GM18868 (cell line): Measurements from ENCODE around the gene TAF1A.

Experiments
- ATAC-seq: cut with Tn5 transposase; IDR thresholded peaks from one replicate; pipeline ENCODE4 v1.9.1; 2021; ENCODE audit warnings: mild to moderate bottlenecking, moderate library complexity; ENCODE audit not compliant: unreplicated experiment

TAF1A gene

GRCh38 chr1:222539951-222540597, 49.7 kb downstream of the TAF1A start:
- no peak for ATAC-seq

- ATAC-seq, result no peak
These were observed 54.3 kb downstream of the TAF1A start for GRCh38 chr1:222535455-222535854.

- no peak for ATAC-seq
These were observed 58.9 kb downstream of the TAF1A start for GRCh38 chr1:222530852-222531251.

- no peak for ATAC-seq
These were observed 59.8 kb downstream of the TAF1A start for GRCh38 chr1:222529916-222530315.

DNA sequence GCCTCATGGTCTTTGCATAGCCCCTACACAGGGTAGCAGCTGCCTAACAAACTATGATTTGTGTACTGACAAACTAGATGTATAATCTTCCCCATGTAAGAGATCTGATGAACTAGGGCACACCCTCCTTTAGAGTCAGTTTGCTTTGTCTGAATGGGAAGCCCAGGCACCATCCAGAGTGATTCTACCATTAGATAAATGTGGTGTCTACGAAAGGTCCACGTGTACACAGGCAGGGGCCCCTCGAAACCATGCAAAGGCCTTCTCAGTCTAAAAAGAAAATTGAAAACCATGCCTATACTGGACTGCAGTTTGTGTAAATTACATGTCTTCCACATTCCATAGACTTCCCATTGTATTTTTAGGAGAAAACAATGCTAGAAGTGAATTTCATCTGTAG, 60.6 kb downstream of the TAF1A start:
- no peak for ATAC-seq

DNA sequence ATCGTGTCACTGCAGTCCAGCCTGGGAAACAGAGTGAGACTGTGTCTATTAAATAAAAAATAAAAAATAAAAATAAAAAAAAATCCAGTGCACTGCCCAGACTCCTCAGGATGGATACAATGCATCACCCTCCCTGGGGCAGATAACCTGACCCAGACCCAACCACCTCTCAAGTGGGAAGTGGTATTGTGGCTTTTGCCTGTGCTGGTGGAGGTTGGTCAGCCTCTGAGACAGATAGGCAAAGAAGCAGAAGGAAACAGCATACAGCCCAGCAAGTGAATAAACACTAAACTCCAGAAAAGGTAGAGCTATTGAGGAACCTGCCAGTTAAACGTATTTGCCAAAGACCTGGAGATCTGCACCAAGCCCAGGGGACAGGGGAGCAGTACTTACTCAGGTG, 63.8 kb downstream of the TAF1A start:
- ATAC-seq, result no peak

- no peak for ATAC-seq
These were observed 65.9 kb downstream of the TAF1A start for GRCh38 chr1:222523852-222524251.

DNA sequence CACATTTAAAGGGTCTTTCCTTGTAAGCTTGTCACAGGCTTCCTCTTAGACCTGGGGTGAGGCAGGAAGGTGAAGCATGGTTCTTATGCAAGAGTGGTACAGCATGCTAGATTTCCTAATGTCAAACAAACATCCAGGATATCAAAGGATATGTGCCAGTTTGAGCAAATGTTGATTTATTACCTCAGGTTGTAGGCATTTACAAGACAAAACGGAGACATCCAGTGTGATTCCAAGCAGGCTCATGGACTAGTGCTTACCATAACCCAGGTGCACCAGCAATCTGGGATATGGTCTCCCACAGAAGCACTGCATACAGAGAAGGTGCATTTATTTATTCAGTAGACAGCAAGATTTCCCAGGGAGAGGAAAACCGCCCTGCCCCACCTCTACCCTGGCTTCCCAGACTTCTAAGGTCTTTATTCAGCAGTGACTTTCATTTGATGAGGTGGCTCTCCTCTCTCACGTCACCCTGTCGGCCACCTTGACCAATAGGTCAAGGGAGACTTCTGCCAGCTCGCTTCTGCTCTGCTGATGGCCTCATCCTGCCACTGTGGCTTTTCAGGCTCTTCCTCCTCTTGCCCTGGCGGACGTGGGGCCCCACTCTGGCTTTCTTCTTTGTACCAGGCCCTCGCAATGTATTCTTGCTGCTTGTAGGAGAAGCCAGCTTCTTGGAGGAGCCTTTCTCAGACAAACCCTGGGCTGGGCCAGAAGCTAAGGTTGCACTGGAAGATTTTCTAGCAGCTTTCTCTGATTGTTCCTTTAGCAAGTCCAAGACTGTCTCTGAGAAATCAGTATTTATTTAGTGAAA, 67.4 kb downstream of the TAF1A start:
- ATAC-seq, result no peak

DNA sequence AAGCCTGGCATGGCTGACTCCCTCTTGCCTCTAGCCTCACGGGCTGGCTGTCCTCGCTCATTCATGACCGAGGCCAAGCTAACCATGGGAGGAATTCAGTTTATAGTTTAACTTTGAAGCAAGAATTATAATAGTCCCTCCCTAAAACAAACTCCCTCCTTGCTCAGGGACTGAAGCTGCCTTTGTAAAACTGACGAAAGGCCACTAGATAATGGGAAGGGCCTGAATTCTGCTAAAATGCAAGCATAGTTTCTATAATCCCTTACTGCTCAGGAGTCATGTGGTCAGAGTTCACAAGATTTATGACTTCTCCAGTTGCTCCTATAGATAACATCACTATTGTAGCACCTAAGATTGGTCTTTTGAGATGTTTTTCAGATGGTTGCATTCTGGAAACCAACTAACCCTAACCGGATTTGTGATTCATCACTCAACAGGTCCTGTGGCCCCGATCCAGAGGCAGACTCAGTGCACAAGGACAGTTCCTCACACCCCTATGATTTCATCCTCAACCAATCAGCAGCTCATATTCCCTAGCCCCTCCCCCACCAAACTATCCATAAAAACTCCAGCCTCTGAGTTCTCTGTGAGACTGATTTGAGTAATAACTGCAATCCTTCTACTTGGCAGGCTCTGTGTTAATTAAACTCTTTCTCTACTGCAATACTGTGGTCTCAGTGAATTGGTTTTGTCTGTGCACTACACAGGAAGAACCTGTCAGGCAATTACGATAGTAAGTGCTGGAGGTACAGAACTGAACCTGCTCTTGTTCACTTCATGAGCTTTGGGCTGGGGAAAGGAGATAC, 68.2 kb downstream of the TAF1A start:
- no peak for ATAC-seq
